Prostate gland (tissue), 2 donors: Measurements from ENCODE around the gene CD164L2. TPM values are rescaled to one million over a fixed set of nuclear protein-coding genes. Genes with fewer than 3 reads are reported as not detected.
A peak's percentile ranks its signal among the peaks of the same experiment; 100 is the strongest.

Experiments
- DNase-seq: peaks from one replicate; pipeline ENCODE4 v3.0.0-alpha.2; 2019; ENCODE audit warnings: low spot score
- H3K27ac ChIP-seq, 2 donors: fragments of 200-600 bp; sonication (generic); 2 replicates each; pipeline ENCODE4 v1.5.1; 2017 to 2019
- H3K27me3 ChIP-seq: fragments of 200-600 bp; sonication (generic); replicated peaks from 2 replicates; pipeline ENCODE4 v1.5.1; 2019; ENCODE audit not compliant: insufficient read depth
- H3K36me3 ChIP-seq, 2 donors: fragments of 200-600 bp; sonication (generic); 1 replicate in 1 of 2; 2 replicates in 1 of 2; pipeline versions ENCODE4 v1.5.1 to v1.8.1; 2017 to 2019
- H3K4me1 ChIP-seq: fragments of 200-600 bp; sonication (generic); replicated peaks from 2 replicates; pipeline ENCODE4 v1.5.1; 2019
- H3K4me3 ChIP-seq, 2 donors: fragments of 200-600 bp; sonication (generic); 2 replicates each; pipeline ENCODE4 v1.5.1; 2017 to 2019
- H3K9me3 ChIP-seq: fragments of 200-600 bp; sonication (generic); 2 replicates; pipeline ENCODE4 v1.5.1; 2017
- POLR2A ChIP-seq: fragments of 450-650 bp; IDR thresholded peaks from one replicate; pipeline ENCODE4 v1.6.1; 2016; ENCODE audit warnings: antibody characterized with exemption, mild to moderate bottlenecking
- POLR2AphosphoS5 ChIP-seq: sonication (generic); formaldehyde crosslinking; IDR thresholded peaks from one replicate; pipeline ENCODE4 v1.6.1; 2017; ENCODE audit warnings: antibody characterized with exemption
- WGBS: methylation state at CpG from one replicate; pipeline ENCODE4 v1.1.5; 2018; 5-methylcytosine and 5-hydroxymethylcytosine counted together
- intact Hi-C: fragments of 100-400 bp; cut with DNase I; formaldehyde crosslinking; loops from one replicate; pipeline ENCODE4 v1.14.2; 2022
- total RNA-seq, 2 donors: library from RNA; depleted of rRNA; stranded (reverse); fragments of >200 nt; gene quantifications; one replicate each; pipeline ENCODE4 v1.1.0, GENCODE V29; 2016
- TF ChIP-seq, protein P1 (sequence below), 4 experiments: fragments of 200-600 bp in 2 of 4; fragments of 450-650 bp in 2 of 4; sonication (generic) in 2 of 4; IDR thresholded peaks; 1 replicate in 3 of 4; 2 replicates in 1 of 4; pipeline ENCODE4 v1.5.1; 2016 to 2019; ENCODE audit warnings: antibody characterized with exemption in 4 of 4, mild to moderate bottlenecking in 2 of 4, moderate library complexity in 2 of 4

The CD164L2 gene
- total RNA-seq, 2 donors from 2014 or later: 1.8 to 3.6 TPM

DNA sequence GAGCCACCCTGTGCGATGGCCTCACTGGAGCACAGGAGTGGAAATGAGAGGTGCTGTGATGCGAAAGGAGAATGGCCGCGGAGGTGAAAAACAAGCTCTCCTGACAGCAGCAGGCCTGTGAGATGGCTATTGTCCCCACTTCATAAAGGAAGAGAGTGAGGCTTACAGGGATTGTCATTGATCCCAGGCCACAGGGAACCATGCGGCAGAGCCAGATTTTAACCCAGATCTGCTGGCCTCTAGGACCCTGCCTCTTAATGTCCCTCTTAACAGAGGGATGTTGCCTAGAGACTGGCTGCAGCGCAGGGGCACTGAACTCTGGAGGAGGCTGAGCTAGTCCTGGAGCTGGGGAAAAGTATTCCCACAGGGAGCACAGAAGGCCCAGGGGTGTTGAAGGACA is 44.4 kb downstream of the CD164L2 start:
- TF ChIP-seq POLR2A: no peak
- TF ChIP-seq, protein P1, sequence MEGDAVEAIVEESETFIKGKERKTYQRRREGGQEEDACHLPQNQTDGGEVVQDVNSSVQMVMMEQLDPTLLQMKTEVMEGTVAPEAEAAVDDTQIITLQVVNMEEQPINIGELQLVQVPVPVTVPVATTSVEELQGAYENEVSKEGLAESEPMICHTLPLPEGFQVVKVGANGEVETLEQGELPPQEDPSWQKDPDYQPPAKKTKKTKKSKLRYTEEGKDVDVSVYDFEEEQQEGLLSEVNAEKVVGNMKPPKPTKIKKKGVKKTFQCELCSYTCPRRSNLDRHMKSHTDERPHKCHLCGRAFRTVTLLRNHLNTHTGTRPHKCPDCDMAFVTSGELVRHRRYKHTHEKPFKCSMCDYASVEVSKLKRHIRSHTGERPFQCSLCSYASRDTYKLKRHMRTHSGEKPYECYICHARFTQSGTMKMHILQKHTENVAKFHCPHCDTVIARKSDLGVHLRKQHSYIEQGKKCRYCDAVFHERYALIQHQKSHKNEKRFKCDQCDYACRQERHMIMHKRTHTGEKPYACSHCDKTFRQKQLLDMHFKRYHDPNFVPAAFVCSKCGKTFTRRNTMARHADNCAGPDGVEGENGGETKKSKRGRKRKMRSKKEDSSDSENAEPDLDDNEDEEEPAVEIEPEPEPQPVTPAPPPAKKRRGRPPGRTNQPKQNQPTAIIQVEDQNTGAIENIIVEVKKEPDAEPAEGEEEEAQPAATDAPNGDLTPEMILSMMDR (IDR thresholded peaks at IDR 0.05): no peak
- no peak for TF ChIP-seq POLR2AphosphoS5
- Histone ChIP-seq H3K4me3 (no peak overlapping the region), H3K4me1 (no peaks in the 10 kb centered on the region), H3K27ac (no peak overlapping the region), H3K36me3 (peaks cover 9 to 21% of the 10 kb centered on the region in 2 donors), H3K9me3 (no peaks in the 10 kb centered on the region), H3K27me3 (no peaks in the 10 kb centered on the region)
- WGBS: 95% methylated on average over 6 of the region's 6 CpGs
- no peak for DNase-seq
- intact Hi-C loops: no loop called here

DNA sequence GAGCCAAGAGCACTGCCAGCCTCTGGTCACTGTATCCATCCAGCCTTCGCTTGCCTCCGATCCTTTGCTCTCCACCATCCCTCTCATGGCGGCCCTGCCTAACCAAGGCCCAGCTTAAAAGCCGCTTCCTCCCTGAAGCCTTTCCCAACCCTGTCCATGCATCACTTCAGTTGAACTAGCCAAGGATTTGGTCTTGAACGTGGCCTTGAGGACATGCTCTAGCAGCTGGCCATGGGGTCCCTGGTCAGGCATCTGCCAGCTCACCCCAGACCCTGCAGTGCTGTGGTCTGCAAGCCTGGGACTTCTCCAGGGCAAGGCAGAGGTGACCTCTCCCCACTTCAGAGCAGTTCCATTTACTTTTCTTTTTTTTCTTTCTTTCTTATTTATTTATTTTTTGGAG is 46.4 kb downstream of the CD164L2 start:
- Histone ChIP-seq H3K27ac (no peak overlapping the region), H3K4me1 (no peaks in the 10 kb centered on the region), H3K27me3 (no peaks in the 10 kb centered on the region), H3K36me3 (peaks cover 9 to 24% of the 10 kb centered on the region in 2 donors), H3K4me3 (no peak overlapping the region), H3K9me3 (no peaks in the 10 kb centered on the region)
- no peak for DNase-seq
- WGBS: 95% methylated on average over 5 of the region's 5 CpGs
- intact Hi-C loops: no loop called here
- TF ChIP-seq POLR2A (no peak), POLR2AphosphoS5 (no peak)
- TF ChIP-seq, protein P1 (IDR thresholded peaks at IDR 0.05): no peak

DNA sequence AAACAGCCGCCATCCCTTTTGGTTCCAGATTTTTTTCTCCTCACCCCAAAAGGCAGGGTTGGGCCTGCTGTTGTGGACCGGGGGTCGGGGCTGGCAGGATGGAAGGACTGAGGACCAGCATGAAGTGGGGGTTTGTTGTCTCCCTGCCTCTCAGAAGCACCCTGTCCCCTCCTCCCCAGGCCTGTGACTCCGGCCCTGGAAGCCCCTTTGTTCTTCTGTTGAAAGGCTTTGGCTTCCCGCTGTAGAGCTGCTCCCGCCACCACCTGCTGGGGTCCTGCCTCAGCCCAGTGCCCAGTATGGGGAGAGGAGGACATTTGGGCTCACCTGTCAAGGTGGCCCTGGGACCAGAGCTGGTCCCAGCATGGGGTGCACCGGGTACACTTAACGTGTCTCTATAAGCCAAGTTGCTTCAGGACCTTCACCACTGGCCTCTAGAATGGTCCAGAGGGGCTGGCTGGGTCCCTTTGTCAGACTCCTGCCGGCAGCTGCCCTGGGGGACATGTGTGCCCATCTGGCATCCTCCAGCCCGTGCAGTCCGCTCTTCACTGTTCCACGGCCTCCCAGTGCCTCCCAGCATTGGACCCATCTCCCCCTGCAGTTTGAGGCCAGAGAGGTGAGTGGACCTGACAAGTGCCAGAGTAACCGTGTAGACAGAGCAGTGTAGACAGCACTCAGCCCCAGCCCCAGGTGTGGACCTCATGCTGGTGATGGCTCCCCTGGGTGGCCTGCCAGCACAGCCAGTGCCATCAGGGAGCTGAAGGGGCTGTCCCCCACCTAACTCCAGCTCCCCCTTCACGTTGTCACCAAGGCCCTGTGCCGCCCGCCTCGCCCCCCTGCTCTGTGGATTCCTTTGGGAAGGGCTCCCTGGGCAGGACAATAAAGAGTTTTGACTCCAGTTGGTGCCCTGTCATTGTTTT is 47.4 kb downstream of the CD164L2 start:
- Histone ChIP-seq H3K4me3 (no peak overlapping the region), H3K36me3 (peaks cover 9 to 24% of the 10 kb centered on the region in 2 donors), H3K27me3 (no peaks in the 10 kb centered on the region), H3K27ac (no peak overlapping the region), H3K9me3 (no peaks in the 10 kb centered on the region), H3K4me1 (no peaks in the 10 kb centered on the region)
- 84% methylated on average over 17 of the region's 17 CpGs for WGBS
- no peak for DNase-seq
- TF ChIP-seq POLR2A: no peak
- TF ChIP-seq POLR2AphosphoS5: no peak
- TF ChIP-seq, protein P1 (IDR thresholded peaks at IDR 0.05): no peak
- intact Hi-C loops: no loop called here

DNA sequence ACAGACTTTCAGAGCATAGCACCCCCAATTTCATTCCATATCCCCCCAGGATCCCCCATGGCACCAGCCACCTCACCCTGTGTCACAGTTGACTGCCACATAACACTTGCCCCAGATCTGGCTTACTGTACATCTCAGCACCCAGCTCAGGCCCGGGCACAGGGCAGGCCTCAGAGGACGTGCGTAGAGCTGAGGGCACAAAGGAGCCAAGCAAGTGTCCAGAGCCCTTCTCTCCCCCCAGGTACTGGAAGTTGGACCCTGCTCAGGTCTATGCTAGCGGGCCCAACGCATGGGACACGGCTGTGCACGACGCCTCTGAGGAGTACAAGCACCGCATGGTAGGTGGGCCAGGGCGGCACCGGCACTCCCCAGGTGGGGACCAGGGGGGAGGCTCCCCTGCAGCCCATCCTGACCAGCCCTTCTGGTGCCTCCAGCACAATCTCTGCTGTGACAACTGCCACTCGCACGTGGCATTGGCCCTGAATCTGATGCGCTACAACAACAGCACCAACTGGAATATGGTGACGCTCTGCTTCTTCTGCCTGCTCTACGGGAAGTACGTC is 49.3 kb downstream of the CD164L2 start:
- peaks cover under 1% of the 10 kb centered on the region for H3K4me1 ChIP-seq
- WGBS: 86% methylated on average over 17 of the region's 17 CpGs
- no peaks in the 10 kb centered on the region for H3K27me3 ChIP-seq
- H3K27ac ChIP-seq: no peak overlapping the region
- TF ChIP-seq POLR2AphosphoS5 (no peak), POLR2A (no peak)
- H3K9me3 ChIP-seq: no peaks in the 10 kb centered on the region
- no peak overlapping the region for H3K4me3 ChIP-seq
- no peak for DNase-seq
- H3K36me3 ChIP-seq: peaks cover 9 to 24% of the 10 kb centered on the region in 2 donors
- intact Hi-C loops: no loop called here

DNA sequence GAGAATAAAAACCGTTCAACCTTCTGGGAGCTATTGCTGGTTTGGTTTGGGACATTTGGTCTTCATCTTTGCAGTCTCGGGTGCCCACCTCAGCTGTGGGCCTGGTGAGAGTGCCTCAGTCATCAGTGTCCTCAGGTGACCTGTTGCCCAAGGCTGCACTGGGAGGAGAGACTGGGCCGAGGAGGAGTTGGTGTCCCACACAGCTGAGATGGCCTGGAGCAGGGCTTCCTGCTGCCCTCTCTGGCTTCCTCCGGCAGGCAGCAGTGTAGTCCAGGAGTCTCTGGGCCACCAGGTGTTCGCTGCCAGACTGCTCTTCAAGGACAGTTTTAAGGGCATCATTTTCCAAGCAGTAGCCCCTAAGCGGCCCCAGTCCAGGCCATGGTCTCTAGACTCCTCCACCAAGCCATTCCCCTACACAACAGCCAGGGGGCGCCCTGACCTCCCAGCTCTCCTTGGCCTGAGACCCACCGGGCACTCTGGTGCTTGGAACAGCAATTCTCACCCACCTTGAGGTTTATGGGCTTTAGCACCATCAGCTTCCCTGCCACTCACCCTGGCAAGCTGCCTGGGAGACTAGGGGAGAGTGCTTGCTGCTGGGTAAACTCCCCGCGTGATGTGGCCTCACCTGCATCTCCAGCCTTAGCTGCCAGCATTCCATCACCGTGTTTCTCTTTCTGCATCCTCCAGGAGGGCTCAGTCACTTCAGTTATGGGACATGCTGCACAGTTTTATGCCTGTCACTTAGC is 50.4 kb downstream of the CD164L2 start:
- Histone ChIP-seq H3K9me3 (no peaks in the 10 kb centered on the region), H3K36me3 (peaks cover 9 to 24% of the 10 kb centered on the region in 2 donors), H3K27me3 (no peaks in the 10 kb centered on the region), H3K27ac (no peak overlapping the region), H3K4me3 (no peak overlapping the region), H3K4me1 (peaks cover 4% of the 10 kb centered on the region)
- intact Hi-C loops: no loop called here
- WGBS: 53% methylated on average over 11 of the region's 11 CpGs
- TF ChIP-seq POLR2AphosphoS5 (peak; percentile 17), POLR2A (no peak)
- TF ChIP-seq, protein P1 (IDR thresholded peaks at IDR 0.05): peak; percentile 71 to 81 (median 77)
- no peak for DNase-seq
